Activated naive CD8-positive, alpha-beta T cell treated with anti-CD3 and anti-CD28 coated beads, Interleukin-2, amount 10 ng/mL, durations not matched to agents 7 days and 5 days (primary cell): ENCODE measurements around the gene RND3. TPM values are rescaled to one million over a fixed set of nuclear protein-coding genes. Genes with fewer than 3 reads are reported as not detected.

Source experiments
- ATAC-seq: fragments of 150-1000 bp; cut with Tn5 transposase; one replicate; pipeline ENCODE4 v1.10.0; 2021; ENCODE audit warnings: low read depth, moderate library complexity
- POLR2A ChIA-PET: fragments of 350-600 bp; sonication (Branson Sonifier 250); formaldehyde crosslinking; loops from one replicate; lab custom pipeline; 2021; ENCODE audit warnings: antibody characterized with exemption; lab: Charles Lee
- DNase-seq: peaks from one replicate; pipeline ENCODE4 v3.0.0; 2021
- H3K27ac Mint-ChIP-seq: one replicate; pipeline ENCODE4 v1.8.0; 2022; ENCODE audit warnings: mild to moderate bottlenecking, mixed read lengths
- H3K27me3 Mint-ChIP-seq: one replicate; pipeline ENCODE4 v1.8.0; 2022; ENCODE audit warnings: mild to moderate bottlenecking, moderate library complexity, mixed read lengths
- H3K36me3 Mint-ChIP-seq: one replicate; pipeline ENCODE4 v1.8.0; 2021; ENCODE audit warnings: mild to moderate bottlenecking, mixed read lengths
- H3K4me1 Mint-ChIP-seq: one replicate; pipeline ENCODE4 v1.8.0; 2021; ENCODE audit warnings: mixed read lengths
- H3K4me3 Mint-ChIP-seq: one replicate; pipeline ENCODE4 v1.8.0; 2022; ENCODE audit warnings: mild to moderate bottlenecking, moderate library complexity, mixed read lengths
- H3K9me3 Mint-ChIP-seq: one replicate; pipeline ENCODE4 v1.8.0; 2021; ENCODE audit warnings: mixed read lengths
- total RNA-seq, 2 experiments: library from RNA; stranded (reverse); gene quantifications; one replicate each; pipeline ENCODE4 v1.2.3, GENCODE V29; 2021

Gene RND3
- total RNA-seq, 2 experiments from 2014 or later = not detected

DNA sequence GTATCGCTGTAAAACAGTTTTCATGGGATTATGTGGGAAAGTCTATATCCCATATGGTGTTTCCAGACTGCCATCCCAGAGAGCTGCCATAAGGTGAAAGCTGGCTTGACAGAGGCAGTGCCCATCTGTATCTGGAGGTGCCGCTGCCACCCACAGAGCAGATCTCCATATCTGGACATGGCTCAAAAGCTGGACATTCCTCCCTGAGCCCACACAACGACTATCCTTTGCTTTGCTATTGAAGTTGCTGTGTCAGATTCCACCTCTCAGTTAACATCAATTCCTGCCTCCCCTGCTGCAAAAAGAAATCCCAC, 55.2 kb downstream of the RND3 start:
- Mint-ChIP-seq H3K27me3 (peaks cover 2% of the 10 kb centered on the region), H3K36me3 (no peaks in the 10 kb centered on the region), H3K4me1 (no peaks in the 10 kb centered on the region), H3K9me3 (no peaks in the 10 kb centered on the region), H3K27ac (no peak overlapping the region), H3K4me3 (no peak overlapping the region)
- ATAC-seq (no peak), DNase-seq (no peak)
- POLR2A ChIA-PET = no interaction called here

DNA sequence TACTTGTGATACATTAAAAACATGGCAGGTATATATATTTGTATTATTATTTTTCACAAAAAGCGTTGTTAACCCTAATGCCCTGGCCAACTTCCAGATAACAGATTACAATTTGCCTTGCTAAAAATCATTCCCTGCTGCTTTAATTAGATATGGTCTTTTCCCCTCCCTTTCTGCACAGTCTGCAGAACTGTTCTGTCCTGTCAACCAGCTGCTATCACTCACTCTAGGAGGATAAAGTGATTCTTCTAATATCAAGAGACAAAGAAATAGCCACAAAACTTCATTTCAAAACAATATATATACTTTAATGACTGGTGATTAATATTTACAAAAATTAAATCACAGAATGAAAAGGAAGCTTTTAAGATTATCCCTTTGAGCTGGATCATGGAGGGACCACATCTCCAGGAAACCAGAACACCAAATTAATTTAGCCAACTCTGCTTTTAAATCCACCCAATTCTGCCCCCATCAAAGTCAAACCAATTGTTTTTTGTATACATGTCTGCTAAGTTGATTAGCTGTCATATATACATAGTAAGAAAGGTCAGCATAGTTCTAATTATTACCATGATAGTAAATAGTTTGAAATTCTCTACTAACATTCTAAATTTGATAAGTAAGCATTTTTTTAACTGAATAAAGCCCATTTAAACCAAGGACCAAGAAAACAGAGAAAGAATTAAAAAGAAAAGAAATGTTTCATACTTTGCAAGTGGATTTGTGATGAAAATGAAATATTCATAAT, 55.7 kb downstream of the RND3 start:
- H3K27me3 Mint-ChIP-seq = peaks cover 2% of the 10 kb centered on the region
- ATAC-seq = no peak
- DNase-seq = no peak
- no peaks in the 10 kb centered on the region for H3K36me3 Mint-ChIP-seq
- no peak overlapping the region for H3K27ac Mint-ChIP-seq
- no peaks in the 10 kb centered on the region for H3K9me3 Mint-ChIP-seq
- no peaks in the 10 kb centered on the region for H3K4me1 Mint-ChIP-seq
- POLR2A ChIA-PET = no interaction called here
- H3K4me3 Mint-ChIP-seq = no peak overlapping the region

DNA sequence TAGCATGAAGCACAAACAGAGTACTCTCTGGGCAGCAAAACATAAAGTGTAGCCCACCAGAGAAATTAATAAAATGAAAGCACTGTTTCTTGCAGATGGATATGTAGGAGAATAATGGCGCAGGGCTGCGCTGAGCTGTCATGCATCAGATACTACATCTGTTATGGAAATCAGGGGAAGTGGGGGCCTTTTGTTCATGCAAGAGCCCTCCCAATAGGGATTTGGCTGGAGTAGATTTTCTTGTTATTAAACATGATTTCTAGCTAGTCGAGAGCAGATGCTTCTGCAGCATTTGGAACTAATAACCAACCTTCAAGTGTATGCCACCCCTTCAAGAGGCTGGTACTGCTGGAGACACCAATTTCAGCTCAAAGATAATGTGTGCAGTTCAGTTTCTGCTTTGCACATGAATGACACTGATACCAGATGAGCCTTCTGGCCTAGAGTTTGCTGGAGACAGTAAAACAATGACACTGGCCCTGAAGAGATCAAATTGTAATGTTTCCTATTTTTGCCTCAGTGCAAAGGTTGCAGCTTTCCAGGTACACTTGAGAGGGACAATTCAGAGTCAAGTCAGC, 58.0 kb downstream of the RND3 start:
- peaks cover 7% of the 10 kb centered on the region for H3K27me3 Mint-ChIP-seq
- POLR2A ChIA-PET = no interaction called here
- ATAC-seq = no peak

DNA sequence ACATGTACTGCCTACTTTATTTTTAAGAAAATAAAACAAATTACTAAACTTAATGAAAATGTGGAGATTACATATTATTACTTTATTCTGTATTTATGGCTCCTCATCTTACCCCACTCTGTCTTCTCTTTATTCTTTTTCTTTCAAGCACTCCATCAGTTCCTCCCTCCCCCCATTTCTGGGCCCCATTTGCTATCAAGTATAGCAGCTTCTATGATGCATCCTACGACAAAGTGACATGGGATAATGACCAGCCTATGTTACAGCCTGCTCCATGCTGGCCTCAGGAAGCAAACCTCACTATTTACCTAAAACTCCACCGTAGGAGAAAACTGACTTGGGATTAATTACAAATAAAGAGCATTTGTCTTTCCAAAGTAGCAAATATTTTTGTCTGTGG, 58.8 kb downstream of the RND3 start:
- no peak overlapping the region for H3K27ac Mint-ChIP-seq
- no peaks in the 10 kb centered on the region for H3K36me3 Mint-ChIP-seq
- POLR2A ChIA-PET = no interaction called here
- H3K4me1 Mint-ChIP-seq = no peaks in the 10 kb centered on the region
- ATAC-seq (no peak), DNase-seq (no peak)
- peaks cover 7% of the 10 kb centered on the region for H3K27me3 Mint-ChIP-seq
- no peaks in the 10 kb centered on the region for H3K9me3 Mint-ChIP-seq
- H3K4me3 Mint-ChIP-seq = no peak overlapping the region

More for the DNA sequence above, 58.0 kb downstream of the RND3 start:
- no peak overlapping the region for H3K4me3 Mint-ChIP-seq
- H3K4me1 Mint-ChIP-seq = no peaks in the 10 kb centered on the region
- no peaks in the 10 kb centered on the region for H3K36me3 Mint-ChIP-seq
- H3K27ac Mint-ChIP-seq = no peak overlapping the region
- no peak for DNase-seq
- no peaks in the 10 kb centered on the region for H3K9me3 Mint-ChIP-seq

DNA sequence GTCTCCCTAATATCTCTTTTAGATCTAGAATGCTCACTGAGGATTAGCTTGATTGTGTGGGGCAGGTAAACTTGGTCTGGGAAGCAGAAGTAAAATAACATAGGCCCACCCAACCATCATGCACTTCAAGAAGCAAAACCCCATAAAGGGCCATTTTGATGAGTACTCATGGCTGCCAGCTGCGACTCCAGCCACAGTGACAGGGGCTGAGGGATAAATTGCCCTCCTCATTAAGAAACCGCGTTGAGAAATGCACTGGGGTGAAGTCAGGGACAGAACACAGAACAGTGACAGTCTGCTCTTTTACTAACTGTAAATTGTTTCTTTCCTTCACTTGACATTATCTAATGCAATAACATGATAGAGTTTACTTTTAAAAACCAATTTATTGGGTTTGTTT, 60.2 kb downstream of the RND3 start:
- DNase-seq (no peak), ATAC-seq (no peak)
- Mint-ChIP-seq H3K27me3 (peaks cover 7% of the 10 kb centered on the region), H3K4me3 (no peak overlapping the region), H3K4me1 (no peaks in the 10 kb centered on the region), H3K36me3 (no peaks in the 10 kb centered on the region), H3K9me3 (no peaks in the 10 kb centered on the region), H3K27ac (no peak overlapping the region)
- POLR2A ChIA-PET = no interaction called here

DNA sequence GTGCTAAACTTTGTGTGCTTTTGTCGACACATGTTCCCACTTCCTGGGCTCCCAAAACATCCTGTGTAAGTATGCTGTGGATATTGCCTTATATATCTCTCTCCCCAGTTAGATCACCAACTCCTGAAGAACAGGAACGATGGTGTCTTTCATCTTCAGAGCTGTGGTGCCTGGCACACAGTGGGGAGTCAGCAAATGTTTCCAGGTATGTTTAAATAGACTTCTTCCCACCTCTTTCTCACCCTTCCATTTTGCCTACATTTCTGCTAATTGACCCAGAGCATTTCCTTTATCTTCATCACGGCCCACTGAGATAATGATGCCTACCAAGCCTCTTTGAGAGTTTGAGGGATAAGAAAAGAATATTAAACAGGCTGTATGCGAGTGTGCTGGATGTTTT, 60.7 kb downstream of the RND3 start:
- POLR2A ChIA-PET = no interaction called here
- ATAC-seq (no peak), DNase-seq (no peak)
- H3K4me3 Mint-ChIP-seq = no peak overlapping the region
- no peak overlapping the region for H3K27ac Mint-ChIP-seq
- no peaks in the 10 kb centered on the region for H3K36me3 Mint-ChIP-seq
- no peaks in the 10 kb centered on the region for H3K4me1 Mint-ChIP-seq
- H3K9me3 Mint-ChIP-seq = no peaks in the 10 kb centered on the region
- H3K27me3 Mint-ChIP-seq = peaks cover 7% of the 10 kb centered on the region

DNA sequence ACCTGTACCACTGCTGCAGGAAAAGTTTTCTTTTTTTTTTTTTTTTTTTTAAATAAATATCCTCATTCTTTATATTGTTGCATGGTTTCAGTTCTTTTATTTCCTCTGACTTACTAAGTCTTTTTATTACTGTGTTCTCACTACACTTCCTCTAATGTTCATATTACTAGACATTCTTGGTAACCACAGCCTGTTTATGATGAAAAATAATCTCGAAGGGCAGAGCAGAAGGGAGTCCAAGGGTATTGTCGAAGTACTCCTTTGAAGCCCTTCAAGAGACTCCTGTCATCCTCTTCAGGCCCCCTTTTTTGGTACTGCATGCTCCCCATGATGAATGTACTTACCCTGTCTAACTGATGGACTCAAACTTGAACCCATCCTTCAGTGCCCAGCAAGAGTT, 61.2 kb downstream of the RND3 start:
- POLR2A ChIA-PET = no interaction called here
- H3K36me3 Mint-ChIP-seq = no peaks in the 10 kb centered on the region
- H3K27ac Mint-ChIP-seq = no peak overlapping the region
- no peaks in the 10 kb centered on the region for H3K9me3 Mint-ChIP-seq
- no peaks in the 10 kb centered on the region for H3K4me1 Mint-ChIP-seq
- H3K4me3 Mint-ChIP-seq = no peak overlapping the region
- ATAC-seq = no peak
- DNase-seq = no peak
- H3K27me3 Mint-ChIP-seq = peaks cover 7% of the 10 kb centered on the region

DNA sequence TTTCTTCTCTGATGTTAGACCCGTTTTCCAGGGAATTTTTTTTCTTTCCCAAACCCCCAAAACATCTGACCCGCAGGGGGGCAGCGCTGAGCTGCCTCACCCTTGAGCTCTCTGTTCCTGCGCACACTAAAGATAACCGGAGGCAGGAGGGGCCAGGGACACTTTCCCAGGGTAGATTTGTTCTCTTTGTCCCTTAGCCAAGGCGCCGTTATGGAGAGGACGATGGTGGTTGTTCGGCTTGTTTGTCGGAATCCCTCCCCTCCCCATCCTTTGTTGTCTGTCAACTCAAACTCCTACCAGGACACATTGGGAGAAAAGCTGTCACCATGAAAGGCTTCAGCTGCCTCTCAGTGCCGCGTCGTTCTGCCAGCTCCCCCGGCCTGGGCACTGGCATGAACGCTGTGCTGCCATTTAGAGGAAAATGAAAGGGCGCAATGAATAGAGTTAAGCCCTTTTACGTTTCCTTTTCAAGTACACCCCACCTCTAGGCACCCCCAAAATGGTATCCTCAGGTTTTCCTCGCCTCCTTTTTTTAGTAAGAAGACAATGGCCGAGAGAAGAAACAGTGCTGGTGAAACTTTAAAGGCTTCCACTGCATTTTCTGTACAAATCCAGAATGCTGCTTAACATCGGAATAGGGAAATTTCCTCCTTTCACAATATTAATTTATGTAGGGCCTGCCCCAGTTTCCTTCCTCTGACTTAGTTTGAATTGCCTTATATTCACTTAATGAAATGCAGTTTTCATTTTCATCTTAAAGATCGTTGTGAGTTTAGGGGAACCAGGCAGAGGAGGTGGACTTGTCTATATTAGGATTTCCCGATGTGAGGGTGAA, 62.1 kb downstream of the RND3 start:
- no peak for DNase-seq
- no peaks in the 10 kb centered on the region for H3K9me3 Mint-ChIP-seq
- H3K4me1 Mint-ChIP-seq = no peaks in the 10 kb centered on the region
- POLR2A ChIA-PET = no interaction called here
- no peak for ATAC-seq
- no peak overlapping the region for H3K27ac Mint-ChIP-seq
- no peak overlapping the region for H3K4me3 Mint-ChIP-seq
- no peaks in the 10 kb centered on the region for H3K36me3 Mint-ChIP-seq
- H3K27me3 Mint-ChIP-seq = peaks cover 7% of the 10 kb centered on the region

DNA sequence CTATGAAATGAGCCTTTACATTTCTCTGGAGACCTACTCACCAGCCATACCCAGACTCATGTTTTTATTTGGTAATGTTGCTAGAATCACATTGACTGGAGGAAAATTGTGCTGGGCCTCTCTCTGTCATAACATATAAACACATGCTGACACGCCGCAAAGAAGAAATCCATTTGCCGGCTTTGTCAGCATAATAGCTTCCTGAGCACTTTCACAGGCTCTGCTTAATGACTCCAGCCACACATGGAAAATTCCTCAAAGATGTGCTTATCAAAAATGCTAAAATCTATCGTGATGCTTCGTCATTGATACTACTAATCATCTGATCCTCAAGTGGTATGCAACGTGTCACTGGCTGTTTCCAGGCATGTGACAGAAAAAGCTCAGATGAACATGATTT, 63.1 kb downstream of the RND3 start:
- POLR2A ChIA-PET = no interaction called here
- ATAC-seq = no peak
- Mint-ChIP-seq H3K27me3 (peaks cover 7% of the 10 kb centered on the region), H3K4me3 (no peak overlapping the region), H3K4me1 (no peaks in the 10 kb centered on the region), H3K27ac (no peak overlapping the region), H3K36me3 (no peaks in the 10 kb centered on the region), H3K9me3 (no peaks in the 10 kb centered on the region)
- no peak for DNase-seq

DNA sequence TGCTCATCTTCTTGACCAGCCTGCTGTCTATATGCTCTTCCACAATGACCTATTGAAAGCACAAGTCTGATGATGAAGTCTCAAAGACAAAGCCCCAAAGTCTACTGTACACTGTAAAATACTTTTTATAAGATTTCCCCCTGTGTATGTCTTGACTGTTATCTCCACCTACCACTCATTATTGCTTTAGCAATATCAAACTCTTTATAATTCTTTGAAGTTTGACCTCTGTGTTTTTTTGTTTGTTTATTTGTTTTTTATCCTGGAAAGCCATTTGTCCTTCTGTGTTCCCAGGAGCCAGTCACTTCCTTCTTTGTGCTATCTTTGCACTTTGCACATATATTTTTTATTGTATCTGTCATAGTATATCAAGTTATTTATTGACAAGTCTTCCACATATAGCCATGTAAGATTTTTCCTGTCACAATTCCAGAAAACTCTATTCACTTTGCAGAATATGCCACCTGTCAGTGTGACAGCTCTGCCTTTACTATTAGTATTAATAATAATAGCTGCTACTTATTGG, 66.3 kb downstream of the RND3 start:
- POLR2A ChIA-PET = no interaction called here
- no peaks in the 10 kb centered on the region for H3K36me3 Mint-ChIP-seq
- no peak for ATAC-seq
- H3K4me1 Mint-ChIP-seq = no peaks in the 10 kb centered on the region
- no peak overlapping the region for H3K27ac Mint-ChIP-seq
- no peak for DNase-seq
- peaks cover 3% of the 10 kb centered on the region for H3K9me3 Mint-ChIP-seq
- peaks cover 1% of the 10 kb centered on the region for H3K27me3 Mint-ChIP-seq
- H3K4me3 Mint-ChIP-seq = no peak overlapping the region

DNA sequence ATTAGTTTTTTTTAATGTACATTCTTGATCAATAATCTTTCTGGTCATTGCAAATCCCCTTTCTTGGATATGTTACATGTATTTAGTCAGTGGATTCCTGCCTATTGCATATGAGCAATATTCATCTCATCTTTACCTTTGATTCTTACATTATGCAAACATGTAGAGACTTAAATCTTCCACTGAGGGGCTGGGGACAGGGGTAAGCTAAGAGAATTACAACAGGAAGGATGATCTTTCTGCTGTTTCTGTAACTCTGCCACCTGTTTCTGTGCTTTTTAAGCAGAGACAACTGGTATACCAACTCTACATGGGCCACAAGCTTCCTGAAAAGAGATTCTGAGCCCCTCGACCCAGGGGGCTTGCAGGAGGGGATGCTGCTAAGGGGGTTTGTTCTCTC, 68.6 kb downstream of the RND3 start:
- Mint-ChIP-seq H3K27me3 (no peaks in the 10 kb centered on the region), H3K27ac (no peak overlapping the region), H3K4me3 (no peak overlapping the region), H3K36me3 (no peaks in the 10 kb centered on the region), H3K9me3 (peaks cover 3% of the 10 kb centered on the region), H3K4me1 (no peaks in the 10 kb centered on the region)
- no peak for DNase-seq
- POLR2A ChIA-PET = no interaction called here
- ATAC-seq = no peak
